ENCODE results near the gene RNPS1.

RNPS1 gene

GRCh38 chr16:2267913-2268666 is at the start of gene RNPS1:
Gene RNPS1, minus strand, starts transcription at chr16:2268126. Its CDS starts 3,483 bp downstream, at chr16:2264643.
- DNase-seq, result peak; percentile 91

- DNase-seq, result no peak
These were observed 49.5 kb upstream of the RNPS1 start for GRCh38 chr16:2317231-2318020.

GRCh38 chr16:2308089-2308962 is 40.4 kb upstream of the RNPS1 start:
- no peak for DNase-seq

GRCh38 chr16:2299915-2300192 is 31.9 kb upstream of the RNPS1 start:
- DNase-seq, result no peak

DNA sequence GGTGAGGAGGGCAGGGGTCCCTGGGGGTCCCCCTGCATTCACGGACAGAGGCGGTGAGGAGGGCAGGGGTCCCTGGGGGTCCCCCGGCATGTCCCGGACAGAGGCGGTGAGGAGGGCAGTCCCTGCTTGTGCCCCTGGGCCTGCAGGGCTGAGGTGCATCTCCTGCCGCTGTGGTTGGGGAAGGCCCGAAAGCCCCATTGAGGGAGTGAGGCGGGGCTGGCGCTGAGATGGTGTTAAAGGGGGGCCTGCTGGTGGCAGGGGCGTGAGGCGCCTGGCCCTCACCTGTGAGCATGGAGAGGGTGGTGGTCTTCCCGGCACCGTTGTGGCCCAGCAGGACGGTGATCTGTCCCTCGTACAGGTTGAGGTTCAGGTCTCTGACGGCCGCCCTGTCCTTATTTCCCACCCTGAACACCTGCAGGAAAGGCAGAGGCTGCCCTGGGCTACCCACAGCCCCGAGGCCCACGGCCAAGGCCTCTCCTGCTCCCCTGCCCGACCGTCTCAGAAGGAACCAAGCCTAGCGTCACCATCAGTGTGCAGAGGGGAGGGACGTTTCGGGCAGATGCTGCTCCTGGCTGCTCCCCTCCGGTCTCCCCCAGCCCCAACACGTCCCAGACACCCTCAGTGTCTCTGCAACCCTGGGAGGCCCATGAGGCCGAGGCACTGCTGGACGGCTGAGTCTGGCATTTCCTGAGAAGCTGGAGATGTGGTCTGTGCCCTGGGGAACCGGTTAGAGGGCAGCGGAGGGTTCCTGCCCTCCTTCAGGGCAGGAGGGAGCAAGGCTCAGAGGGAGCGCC is 31.4 kb upstream of the RNPS1 start:
- DNase-seq, result no peak

DNA sequence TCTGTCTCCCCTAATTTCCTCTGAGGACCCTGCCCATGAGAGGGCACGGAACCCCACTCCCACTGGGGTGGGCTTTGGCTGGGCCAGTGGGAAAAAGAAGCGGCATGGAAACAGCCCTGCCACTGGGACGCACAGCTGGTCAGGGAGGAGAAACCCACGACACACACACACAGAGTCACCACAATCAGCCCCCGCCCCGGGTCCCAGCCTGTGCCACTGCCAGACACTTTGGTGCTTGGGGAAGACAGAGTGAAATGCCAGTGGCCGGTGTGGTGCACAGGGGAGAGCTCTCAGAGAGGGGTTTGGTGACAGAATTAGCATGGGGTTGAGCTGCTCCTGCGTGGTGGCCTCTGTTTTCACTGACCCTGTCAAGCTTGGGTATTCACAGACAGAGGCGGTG is 30.7 kb upstream of the RNPS1 start:
- no peak for DNase-seq

DNA sequence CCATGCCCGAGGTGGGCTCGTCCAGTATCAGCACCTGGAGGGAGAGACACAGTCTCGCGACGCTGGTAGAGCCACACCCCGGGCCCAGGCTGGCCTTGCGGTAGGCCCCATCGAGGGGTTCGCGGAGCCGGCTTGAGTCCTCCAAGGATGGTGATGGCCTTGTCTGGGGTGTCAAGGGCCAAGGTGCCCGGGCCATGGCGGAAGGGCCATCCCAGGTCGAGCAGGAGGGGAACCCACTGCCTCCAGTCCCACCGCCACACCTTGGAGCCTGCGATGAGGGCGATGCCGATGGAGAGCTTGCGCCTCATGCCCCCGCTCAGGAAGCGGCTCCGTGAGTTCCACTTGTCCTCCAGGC is 29.6 kb upstream of the RNPS1 start:
- no peak for DNase-seq

DNA sequence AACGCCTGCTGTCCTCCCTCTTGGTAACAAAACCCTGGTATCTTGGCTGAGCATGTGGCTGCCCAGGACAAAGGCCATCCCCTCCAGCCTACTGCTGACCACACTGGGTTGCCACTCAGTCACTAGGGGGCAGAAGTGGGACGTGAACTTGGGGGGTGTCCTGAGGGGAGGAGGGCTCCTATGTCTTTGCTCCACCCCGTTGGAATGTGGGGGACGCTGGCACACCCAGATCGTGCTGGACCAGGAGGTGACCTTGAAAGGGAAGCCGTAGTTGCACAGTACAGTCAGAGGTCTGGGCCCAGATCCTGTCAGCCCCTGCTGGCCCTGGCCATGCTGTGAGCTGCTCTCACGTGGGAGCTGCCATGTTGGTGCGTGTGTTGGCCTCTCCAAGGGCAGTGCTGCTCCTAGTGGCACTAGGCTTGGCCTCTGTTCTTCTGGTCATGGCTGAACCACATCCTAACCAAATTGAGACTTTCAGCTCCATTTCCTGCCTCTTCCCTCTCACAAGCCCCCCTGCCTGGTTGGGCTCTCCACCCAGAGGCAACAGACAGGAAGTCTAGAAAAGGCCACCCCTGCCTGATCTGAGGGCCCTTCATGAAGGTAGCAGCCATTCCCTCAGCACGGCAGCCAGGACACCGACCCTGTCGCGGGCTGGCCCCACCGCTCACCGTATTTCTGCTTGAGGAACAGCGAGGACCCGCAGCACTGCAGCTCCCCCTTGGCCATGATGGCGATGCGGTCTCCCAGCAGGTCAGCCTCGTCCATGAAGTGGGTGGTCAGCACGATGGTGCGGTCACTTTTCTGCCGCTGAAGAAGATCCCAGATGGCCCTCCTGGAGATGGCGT is 29.0 kb upstream of the RNPS1 start:
- DNase-seq, result no peak

DNA sequence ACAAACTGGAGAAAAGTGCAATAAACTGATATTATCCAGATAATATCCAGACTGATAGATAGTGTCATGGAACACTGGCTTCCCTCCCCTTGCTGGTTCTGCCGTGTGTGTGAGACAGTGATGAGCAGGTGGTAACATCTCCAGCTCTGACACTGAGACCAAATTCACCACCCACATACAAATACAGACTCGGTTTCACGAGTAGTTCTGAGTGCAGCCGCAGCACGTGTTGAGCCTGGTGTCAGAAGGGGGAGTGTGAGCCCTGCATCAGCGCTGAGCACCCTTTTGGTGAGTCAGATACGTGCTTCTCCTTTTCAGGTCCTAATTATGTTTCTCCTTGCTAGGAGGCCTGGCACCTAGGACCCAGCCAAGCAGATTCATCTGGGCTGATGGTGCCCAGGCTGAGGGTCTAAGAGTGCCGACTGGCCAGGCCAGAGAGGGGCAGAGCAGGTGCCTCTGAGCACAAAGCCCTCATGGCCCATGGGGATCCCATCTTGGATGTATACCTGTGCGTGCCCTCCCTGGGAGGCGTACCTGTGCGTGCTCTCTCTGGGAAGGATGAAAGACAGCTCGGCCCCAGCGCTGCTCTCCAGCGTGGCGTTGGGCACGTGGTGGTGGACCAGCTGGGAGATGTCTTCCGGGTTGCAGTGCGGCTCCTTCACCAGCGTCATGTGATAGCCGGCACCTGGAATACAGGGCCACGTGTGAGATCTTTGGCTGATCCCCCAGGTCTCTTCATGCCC is 27.3 kb upstream of the RNPS1 start:
- no peak for DNase-seq

- DNase-seq, result no peak
These were observed 24.3 kb upstream of the RNPS1 start for GRCh38 chr16:2292221-2292620.

- no peak for DNase-seq
These were observed 21.4 kb upstream of the RNPS1 start for GRCh38 chr16:2289282-2289681.

DNA sequence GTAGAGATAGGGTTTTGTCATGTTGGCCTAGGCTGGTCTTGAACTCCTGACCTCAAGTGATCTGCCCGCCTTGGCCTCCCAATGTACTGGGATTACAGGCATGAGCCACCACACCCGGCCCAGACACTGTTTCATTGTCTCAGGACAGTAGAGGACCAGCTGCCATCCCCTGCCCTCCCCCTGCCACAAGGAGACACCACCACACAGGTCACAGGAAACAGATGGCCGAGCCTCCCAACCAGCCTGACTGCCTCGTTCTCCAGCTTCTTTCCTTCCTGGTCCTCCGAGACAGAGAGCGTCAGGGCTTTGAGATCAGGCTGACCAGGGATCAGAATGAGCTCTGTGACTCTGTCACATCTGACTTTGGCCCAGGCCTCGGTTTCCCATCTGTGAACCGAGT is 20.8 kb upstream of the RNPS1 start:
- DNase-seq, result no peak

- DNase-seq, result no peak
These were observed 20.1 kb upstream of the RNPS1 start for GRCh38 chr16:2287916-2288547.

- no peak for DNase-seq
These were observed 18.6 kb upstream of the RNPS1 start for GRCh38 chr16:2286550-2286949.

DNA sequence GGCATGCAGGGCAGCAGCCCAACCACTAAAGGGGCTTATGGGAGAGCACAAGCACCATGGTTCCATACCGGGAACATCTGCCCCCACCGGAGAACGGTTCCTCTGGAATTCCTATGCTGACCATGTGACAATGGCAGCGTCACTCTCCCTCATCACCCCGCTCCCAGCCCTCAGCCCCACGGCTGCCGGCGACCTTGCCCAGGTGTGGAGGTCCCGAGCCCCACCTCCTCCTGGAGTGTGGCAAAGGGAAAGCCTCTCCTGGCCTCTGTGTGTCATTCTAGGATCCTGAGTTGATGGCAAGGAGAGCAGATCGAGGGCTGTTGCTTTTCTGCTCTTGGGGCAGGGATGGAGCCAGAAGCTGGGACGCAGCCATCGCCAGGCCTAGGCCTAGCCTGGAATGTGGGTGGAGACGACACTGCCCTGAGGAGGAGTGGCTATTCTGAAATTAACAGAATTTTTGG is 17.8 kb upstream of the RNPS1 start:
- no peak for DNase-seq

GRCh38 chr16:2284797-2285576 is 17.1 kb upstream of the RNPS1 start:
- no peak for DNase-seq

- DNase-seq, result no peak
These were observed 16.3 kb upstream of the RNPS1 start for GRCh38 chr16:2284001-2284770.

DNA sequence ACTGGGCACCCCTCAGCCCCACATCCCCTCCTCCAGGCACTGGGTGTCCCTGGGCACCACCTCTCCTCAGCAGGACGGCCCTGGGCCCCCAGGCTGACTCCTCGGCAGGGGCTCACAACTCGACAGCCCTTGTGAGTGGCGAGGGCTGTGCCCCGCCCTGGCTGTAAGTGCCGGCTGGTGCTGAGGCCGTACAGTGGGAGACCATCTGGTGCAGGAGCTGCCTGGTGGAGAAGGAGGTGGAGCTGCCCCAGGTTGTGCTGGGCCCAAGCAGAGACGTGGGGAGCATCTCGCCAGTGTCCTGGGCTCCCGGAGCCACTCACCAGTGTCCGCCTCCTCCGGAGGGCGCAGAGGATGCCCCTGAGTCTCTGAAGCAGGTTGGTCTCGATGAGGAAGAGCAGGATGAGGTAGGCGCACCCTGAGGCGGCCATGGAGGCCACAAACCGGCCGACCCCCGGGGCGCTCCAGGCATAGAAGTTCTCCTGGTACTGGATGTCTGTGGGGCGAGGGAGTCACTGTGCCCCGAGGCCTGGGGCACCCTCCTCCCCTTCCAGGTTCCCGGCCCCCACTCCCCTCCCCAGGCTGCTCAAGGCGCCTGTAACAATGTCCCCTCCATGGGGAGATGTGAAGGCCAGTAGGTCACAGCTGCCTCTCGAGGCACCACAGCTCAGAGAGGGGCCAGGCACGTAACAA is 15.1 kb upstream of the RNPS1 start:
- no peak for DNase-seq
